HG03342 (cell line): ENCODE results near the gene FFAR4.

Experiments used
- ATAC-seq: cut with Tn5 transposase; IDR thresholded peaks from one replicate; pipeline ENCODE4 v1.9.1; 2021; ENCODE audit warnings: mild to moderate bottlenecking, moderate library complexity; ENCODE audit not compliant: unreplicated experiment

FFAR4 gene

DNA sequence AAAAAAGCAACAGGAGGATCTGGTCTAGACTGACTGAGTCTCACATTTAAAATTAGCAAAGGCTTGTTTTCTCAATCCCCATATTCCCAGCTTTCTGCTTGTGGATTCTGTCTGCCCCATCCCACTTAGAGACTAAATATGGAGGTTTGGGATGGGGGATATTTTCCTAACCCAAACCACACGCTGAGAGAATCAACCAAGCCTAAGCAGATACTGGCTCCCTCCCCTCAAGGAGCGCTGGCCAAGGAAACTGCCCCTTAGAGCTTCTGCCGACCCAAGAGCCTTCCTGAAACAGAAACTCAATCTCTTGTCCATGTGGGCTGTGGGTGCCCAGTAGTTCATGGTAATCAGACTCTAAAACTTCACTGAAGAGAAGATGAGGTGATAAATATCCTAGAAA, 3.9 kb downstream of the FFAR4 start:
- ATAC-seq, result no peak

DNA sequence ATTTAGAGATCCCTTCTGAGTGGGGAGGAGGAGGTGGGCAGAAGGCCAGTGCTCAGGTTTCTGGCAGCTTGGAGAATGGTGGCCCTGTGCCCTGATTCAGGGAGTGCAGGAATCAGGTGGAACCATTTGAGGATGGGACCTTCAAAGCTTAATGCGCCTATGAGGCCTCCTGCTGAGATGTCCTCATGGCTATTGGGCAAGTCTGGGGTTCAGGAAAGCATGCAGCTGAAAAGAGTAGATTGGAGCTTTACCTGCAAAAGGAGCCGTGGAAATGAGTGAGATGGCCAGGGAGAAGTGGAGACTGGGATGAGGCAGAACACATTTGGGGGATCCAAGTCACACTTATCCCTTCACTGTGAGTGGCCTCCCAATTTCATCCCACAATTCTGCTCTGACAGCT, 6.1 kb downstream of the FFAR4 start:
- no peak for ATAC-seq

DNA sequence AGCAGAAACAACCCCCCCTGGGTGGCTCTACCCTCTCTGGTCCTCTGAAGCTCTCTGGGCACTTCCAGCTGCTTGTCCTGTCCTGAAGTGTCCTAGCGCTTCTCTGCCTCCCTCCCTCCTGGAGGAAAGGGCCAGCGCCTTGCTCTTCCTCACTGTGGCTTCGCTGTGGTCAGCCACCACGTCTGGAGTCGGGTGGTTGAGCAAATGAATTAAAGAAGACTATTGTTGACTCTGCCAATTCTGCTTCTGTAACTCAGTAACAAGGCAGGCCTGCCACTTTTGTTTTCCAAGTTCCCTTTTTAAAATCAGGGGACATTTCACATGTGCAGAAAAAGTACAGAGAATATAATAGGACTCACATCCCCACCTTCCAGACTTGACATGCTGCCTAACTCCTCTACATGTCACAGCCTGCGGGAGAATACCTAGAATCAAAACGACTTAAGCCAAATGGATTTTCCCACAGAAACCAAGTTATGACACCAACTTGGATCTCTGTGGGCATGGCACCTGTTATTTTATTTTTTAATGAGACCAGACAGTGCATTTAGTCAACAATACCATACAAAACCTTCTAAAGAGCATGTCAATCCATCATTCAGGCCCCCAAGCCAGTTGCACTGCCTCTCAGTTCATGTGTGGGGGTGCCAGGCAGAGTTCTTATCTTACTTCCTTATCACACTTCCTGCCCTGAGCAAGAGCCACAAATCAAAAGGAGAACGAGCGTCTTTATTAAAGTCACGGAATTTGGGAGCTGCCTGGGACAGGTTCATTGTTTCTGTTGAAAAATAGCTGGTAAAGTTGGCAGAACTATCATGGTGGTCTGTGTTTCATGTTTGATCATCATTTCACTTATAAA, 6.8 kb downstream of the FFAR4 start:
- ATAC-seq, result no peak

DNA sequence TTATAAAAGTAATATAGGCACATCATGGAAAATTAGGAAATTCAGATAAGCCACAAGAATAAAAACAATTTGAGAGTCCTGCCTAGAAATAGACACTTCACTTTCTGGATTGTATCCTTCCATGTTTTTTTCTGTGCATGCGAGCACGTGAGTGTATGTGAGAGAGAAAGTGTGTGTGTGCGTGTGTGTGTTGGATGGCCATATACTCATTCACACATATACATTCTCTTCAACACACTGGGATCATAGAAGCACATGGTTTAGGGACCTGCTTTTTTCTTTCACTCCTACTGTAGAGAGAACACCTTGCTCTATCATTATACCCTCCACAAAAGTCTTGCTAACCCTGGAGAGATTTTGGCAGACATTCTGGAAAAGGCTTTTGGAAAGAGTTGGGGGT, 7.5 kb downstream of the FFAR4 start:
- ATAC-seq, result no peak

DNA sequence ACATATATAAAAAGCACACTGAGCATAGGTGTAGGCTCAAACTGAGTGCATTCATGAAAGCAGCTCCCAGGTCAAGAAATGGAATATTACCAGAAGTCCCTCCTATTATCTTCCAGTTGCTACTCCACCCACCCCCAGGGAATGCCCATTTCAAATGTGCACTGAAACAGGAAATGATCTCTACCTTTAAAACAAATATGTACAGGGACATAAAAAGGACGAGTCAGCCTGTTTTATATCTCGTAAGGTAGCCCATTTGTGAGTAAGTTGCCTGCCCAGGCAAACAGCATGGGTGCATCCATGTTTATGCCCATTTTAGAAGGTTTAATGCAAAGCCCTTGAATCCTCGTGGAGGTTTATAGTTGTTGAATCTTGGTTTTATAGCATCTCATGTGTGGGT, 10.4 kb downstream of the FFAR4 start:
- no peak for ATAC-seq

DNA sequence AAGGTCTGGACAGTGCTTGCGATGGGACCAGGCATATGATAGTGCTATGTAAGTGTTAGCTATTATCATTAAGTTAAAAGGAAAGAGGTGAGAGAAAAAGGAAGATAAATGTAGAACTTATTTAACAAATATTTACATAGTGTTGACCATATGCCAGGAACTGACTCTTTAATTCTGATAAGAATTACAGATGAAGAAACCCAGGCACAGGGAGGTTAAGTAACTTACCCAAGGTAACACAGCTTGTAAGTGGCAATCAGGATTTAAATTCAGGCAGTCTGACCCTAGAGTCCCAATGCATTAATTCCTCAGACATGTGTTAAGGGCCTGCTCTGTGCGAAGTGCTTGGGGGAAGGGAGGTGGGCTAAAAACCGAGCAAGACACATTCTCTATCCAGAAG, 11.1 kb downstream of the FFAR4 start:
- no peak for ATAC-seq

DNA sequence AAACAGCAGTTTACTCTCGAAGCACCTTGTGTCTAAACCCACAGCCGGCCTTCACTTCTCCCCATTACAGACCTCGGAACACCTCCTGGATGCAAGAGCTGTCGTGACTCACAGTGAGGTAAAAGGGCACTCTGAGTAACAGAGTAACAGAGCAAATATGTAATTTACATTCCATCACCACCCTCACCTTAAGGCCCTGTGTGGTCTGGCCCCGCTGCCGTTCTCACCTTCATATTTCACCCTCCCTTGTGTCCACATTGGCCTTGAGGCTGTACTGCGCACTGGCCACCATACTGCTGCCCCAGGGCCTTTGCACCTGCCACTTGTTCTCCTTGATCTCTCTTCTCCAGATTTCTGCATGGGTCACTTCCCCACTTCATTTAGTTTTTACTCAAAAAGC, 12.6 kb downstream of the FFAR4 start:
- no peak for ATAC-seq

DNA sequence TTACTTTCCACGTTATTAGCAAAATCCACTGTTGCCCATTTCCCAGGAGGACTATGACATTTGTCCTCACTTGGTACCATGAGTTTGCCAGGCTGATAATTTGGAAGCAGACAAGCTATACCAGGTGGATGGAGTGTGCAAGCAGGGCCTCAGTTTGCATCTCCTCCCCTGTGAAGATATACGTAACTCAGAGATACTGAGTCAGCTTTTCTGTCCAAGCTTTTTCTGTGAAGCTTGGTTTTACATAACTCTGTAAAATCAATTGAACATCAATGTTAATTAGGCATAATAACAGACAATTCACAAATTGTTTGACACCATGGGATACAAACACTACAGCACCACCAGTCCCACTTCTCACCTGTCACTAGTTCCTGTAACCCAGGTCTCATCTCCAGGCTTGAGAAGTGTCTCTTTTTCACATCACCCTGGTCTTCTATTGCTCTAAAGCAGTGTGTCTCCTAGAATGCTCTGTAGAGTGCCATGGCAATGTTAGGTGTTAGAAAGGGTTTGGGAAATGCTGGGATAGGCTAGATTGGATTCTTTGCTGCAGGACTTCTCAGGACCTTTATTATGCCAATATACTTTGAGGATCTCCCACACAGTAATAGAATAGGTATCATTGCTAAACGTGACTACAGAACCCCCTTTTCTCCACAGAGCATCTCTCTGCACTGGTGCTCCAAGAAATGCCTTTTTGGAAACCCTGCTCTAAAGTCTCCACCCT, 13.7 kb downstream of the FFAR4 start:
- ATAC-seq, result no peak

DNA sequence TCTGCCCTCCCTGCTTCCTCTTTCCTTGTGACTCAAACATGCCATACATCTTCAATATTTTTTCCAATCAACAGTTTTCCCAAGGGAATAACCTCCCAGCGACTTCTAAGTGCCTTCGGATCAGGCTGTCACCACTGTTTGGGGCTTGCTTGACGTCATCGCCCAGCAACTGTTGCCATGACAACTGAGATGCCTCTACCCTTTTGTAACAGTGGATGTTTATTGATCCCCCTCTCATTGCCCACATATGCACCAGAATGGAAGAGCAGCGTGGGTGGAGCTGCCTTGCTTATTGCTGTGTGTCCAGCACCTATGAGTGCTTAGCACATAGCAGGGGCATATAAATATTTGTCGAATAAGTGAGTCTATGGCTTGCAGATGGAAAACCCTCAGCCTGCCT, 14.4 kb downstream of the FFAR4 start:
- ATAC-seq, result no peak

DNA sequence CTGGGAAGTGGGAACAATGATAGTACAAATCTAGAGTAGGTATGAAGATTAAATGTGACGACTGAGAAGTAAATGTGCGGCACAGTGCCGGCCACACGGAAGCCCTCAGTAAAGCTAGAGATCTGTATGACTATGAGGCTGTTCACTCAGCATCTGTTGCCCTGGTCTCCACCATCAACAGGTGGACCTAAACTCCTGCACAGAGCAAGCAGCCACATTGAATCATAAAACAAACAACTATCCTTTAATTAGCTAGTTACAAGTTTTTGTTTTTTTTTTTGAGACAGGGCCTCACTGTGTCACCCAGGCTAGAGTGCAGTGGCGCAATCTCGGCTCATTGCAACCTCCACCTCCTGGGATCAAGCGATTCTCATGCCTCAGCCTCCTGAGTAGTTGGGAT, 18.0 kb downstream of the FFAR4 start:
- no peak for ATAC-seq

DNA sequence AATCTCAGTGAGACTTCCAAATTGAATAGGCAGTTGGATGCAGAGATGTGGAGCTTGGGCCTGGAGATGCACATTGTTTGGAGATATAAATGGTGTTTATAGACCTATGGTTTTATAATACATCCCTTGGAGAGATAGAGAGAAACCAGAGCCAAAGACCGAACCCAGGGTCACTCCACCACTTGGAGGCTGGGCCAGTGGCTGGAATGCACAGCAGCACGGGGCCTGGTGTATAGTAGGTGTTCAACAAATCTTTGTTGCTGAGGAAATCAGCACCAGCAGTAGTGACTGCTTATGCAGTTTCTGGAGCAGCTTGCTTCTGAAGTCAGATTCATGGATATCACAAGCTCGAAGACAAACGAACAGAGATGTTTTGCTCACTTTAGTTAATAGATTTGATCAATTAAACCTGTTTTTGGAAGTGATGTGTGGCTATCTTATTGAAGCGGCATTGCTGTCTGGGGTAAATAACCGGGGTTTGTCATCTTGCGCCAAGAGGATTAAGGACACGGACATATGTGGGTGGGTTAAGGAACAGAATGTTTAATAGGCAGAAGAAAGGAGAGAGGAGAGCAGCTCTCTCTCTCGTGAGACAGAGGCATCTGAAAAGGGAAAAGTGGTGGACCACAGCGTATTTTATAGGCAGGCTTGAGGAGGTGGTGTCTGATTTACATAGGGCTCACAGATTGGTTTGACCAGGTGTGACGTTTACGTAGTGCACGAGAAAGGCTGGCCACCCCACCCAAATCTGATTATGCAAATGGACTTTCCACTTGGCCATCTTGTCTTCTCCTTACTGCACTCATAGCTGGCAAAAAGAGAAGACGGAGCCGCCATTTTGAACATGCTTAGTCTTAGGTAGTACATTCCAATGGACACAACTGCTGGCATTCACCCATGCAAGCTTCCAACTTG, 23.4 kb downstream of the FFAR4 start:
- ATAC-seq, result no peak

DNA sequence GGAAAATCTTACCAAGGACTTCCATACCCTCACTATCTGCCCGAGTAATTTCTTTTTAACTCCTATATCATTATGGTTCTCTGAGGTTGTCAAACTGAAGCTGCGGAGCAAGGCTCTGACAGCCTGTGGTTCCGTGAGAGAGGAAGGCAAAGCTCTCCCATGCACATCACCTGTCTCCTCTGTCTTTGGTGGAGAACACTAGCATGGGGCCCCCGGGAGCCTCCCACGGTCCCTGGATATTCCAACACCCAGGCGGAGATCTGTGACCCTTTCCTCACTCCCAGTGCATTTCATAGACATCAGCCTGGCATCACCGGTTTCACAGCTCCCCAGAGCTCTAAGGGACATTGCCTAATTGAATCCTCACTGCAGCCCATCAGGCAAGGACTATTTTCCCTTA, 24.2 kb downstream of the FFAR4 start:
- no peak for ATAC-seq

DNA sequence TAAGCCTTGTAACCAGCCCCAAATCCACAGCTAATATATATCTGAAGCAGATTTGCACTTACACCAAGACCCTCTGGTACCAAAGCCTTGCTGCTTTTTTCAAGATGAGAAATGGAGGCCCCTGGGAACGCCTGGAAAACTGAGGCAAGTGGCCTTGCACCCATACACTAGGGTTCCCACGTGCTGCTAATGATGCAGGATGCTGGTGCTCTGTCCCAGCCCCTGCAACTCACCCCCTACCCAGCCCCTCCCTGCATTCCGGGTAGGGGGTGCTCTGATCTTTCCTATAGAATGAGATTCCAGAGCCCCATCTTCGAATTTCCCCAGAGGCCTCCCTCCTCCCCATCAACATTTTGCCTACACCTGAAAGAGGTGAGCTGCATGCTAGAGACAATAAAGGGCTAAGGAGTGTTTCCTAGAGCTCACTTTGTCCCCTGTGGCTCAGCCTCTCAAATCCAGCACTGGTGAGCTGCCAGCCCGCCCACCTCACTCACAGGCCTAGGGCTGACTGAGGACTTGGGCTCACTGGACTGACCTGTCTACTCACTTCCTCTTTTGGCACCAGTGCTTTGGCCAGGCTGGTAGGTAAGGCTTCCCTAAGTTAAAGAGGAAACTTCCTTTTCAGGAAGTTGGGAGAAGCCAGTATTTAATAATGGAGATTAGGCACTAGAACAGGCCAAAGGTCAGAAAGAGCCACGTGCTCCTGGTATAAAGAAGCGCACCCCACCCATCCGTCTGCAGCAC, 24.8 kb downstream of the FFAR4 start:
- no peak for ATAC-seq

DNA sequence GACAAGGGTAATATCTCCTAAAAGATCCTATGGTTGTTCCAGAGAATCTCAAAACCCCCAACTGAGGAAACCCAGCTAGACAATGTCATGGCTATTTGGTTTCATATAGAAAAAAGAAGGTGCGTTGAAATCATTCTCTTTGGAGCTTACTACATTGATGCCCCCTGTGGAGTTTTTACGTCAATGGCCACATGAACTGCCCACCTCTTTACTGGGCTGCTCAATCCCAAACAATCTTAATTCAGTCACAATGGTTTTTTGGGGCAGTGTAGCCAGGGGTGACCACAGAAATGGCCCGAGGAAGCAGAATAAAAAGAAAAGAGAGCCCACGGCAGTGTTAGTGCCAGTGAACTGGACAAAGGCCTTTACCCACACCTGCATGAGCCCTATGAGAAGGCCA, 26.8 kb downstream of the FFAR4 start:
- no peak for ATAC-seq

DNA sequence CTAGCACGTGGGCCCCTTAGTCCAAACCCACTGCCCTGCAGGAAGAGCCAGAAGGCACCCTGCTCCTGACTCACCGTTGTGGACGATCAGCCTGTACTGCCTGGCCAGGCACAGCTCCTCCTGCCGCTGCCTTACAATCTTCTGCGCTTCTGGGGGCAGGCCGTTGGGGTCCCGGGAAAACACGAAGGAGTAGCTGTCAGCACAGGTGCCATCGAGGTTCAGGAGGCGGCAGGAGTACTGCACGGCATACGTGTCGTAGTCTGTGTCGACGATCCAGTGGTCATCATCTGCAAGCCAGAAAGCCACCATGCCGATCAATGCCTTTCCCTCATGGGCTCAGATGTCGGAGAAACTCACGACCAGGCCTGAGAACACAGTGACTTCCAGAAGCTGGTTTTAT, 27.3 kb downstream of the FFAR4 start:
- ATAC-seq, result no peak

DNA sequence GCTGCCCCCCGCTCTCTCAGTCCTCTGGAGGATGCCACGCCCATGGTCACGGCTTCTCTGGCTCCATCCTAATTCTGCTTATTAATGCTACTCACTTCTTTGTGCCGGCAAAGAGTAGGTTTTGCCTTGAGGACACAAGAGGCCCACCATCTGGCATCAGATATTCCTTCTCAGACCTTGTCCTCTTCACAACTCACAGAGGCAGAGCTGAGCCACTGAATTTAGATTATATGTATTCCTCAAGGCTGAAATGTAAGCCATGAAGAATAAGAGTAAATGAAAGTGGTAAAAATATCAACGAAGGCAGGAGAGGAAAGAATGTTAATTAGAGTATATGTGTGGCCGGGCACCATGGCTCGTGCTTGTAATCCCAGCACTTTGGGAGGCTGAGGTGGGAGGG, 28.1 kb downstream of the FFAR4 start:
- ATAC-seq, result no peak

DNA sequence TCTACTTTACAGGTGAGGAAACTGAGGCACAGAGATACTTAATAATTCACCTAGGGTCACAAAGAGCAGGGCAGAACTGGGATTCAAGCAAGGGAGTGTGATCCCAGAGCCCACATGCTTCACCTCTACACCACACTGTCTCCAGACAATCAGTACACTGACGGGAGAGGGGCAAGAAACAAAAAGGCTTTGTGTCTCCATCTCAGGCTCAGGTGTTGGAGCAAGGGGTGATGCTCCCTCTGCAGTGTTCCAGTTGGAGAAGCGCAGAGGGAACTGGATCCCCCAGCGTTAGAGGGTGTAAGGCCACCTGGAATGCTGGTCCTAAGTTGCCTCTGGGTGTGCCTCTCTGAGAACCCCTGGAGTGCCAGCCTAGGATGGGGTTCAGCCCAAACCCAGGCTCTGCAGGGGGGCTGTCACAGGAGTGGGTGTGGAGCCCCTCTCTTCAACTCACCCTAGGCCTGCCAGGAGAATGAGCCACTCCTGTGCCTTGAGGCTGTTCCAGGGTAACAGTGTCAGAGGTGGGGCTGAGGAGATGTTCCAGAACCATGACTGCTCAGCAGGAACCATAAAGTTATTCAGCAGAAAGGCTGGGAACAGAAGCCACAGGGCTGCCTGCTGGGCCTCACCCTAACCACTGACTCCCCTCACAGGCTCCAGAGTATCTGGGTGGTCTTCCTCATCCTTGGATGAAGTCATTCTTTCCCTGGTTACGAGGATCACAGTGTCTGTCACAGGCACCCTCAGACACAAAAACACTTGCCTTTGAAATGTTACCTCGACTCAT, 29.1 kb downstream of the FFAR4 start:
- no peak for ATAC-seq

DNA sequence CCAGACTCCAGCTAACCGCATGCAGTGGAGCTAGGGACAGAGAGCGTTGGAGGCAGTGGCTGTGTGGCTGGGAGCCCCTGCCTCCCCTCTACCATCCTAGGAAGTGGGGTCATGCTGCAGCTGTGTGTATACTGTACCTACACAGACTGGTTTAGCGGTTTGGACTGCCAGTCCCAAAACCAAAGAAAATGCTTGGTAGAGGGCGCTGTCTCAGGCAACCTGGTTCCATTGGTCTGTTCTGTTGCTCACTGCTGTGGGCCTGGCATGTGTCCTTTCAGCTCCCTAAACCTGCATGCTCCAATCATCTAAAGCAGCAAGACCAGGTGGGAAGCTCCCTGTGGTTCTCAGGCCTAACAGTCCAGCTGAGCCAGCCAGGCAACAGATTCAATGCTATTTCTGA, 30.1 kb downstream of the FFAR4 start:
- ATAC-seq, result no peak

DNA sequence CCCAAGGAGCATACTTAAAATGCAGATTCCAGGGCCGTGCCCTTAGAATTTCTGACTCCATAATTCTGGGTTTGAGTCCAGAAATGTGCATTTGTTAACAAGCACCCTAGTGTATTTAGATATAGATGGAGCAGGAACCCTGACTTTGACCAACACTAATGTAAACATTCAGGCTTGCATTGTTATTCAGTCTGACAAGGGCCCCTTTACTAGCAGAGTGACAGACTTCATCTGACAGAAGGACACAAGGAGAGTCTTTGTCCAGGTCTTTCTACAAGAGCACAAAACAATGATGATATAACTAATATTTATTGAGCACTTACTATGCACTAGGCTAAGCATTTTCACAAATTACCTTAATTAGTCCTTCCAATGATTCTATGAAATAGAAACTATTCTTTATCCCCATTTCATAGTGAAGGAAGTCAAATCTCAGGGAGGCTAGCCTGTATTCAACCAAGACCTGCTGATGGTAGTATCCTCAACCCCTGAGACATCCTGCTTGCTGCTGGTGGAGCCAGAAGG, 30.7 kb downstream of the FFAR4 start:
- ATAC-seq, result no peak

DNA sequence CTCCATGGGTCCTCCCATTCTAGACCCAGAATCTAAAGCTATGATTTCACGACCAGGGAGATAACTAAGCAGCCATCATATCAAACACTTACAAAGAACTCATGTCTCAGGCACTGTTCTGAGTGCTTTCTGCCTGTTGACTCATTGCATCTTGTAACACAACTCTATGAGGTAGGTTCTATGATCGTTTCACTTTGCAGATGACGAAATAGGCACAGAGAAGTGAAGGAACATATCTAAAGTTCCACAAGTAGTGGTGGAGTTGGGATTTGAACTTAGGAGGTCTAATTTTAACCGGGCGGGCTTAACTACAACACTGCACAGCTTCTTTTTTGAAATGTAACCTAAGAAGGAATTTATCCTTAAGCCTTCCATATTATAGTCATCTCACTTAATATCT, 31.7 kb downstream of the FFAR4 start:
- ATAC-seq, result no peak
